ENCODE results near the gene ST6GALNAC1.
"Not testable (repeated sequence)": the region's sequence is repeated elsewhere in the genome, so short reads cannot be mapped to it uniquely, and the experiment has no call there.

Gene ST6GALNAC1

DNA sequence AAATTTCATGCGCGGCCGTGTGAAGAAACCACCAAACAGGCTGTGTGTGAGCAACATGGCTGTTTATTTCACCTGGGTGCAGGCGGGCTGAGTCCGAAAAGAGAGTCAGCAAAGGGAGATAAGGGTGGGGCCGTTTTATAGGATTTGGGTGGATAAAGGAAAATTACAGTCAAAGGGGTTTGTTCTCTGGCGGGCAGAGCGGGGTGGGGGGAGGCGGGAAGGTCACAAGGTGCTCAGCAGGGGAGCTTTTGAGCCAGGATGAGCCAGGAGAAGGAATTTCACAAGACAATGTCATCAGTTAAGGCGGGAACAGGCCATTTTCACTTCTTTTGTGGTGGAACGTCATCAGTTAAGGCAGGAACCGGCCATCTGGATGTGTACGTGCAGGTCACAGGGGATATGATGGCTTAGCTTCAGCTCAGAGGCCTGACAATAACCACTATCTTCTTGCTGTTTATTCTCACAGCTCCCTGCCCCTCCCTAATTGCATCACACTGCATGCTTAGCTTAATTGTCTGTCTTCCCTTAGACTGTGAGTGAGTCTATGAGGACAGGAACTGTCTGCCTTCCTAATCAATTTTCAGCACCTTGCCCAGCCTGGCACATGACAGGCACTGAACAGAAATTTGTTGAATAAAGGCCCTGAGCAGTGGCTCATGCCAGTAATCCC lies 32.3 kb downstream of the ST6GALNAC1 start:
- not testable (repeated sequence) for DNase-seq

DNA sequence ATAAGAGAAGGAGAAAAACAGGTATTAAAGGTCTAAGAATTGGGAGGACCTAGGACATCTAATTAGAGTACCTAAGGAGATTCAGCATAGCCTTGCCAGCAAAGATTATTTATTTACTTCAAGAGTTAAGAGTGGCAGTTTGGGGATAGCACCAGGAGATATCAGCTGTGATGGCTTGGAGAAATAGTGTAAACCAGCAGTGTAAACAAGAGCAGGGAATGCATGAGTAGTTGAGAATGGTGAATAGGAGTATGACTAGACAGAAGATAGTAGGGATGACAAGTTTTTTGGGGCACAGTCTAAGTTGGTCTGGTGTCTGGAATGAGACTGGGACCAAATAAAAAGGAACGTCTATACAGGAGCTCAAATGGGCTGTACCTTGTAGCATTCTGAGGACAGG lies 36.9 kb downstream of the ST6GALNAC1 start:
- DNase-seq: not testable (repeated sequence)

DNA sequence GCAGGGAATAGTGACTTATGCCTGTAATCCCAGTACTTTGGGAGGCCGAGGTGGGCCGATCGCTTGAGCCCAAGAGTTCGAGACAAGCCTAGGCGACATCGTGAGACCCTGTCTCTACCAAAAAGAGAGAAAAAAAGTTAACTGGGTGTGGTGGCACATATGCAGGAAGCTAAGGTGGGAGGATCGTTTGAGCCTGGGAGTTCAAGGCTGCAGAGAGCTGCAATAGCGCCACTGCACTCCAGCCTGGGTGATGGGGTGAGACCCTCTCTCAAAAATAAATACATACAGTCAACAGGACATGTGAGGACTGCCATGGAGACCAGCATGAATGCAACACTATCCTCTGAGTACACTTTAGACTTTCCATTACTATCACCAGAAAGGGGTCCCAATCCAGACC lies 42.5 kb downstream of the ST6GALNAC1 start:
- DNase-seq: no peak

DNA sequence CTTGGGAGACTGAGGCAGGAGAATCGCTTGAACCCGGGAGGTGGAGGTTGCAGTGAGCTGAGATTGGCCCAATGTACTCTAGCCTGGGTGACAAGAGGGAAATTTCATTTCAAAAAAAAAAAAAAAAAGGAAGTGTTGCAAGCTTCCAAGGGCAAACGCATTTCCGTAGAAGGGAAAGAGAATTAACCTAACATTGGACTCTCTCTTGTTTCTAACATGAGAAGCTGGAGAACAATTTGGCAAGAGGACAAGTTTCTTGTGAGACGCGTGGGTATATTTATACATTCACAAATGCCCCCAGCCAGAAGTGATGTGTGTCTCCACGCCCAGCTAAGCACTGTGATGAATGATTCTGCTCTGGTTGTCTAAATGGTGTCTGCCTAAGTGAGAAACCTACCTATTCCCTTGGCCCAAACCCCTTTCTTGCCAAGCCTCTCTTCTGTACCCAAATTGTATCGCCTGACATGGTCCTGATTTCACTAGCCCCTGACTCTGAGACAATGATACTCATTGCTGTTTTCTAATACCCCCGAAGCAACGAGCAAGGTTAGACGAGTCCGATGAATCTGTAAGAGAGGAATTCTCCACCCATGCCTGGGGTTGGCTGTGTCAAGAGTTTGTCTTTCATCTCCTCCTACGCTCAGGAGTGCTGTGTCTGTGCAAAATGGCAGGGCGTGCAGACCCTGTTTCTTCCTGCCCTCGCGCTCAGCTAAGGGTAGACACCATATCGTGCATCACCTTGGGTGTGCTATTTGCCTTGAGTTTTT lies 43.7 kb downstream of the ST6GALNAC1 start:
- no peak for DNase-seq

DNA sequence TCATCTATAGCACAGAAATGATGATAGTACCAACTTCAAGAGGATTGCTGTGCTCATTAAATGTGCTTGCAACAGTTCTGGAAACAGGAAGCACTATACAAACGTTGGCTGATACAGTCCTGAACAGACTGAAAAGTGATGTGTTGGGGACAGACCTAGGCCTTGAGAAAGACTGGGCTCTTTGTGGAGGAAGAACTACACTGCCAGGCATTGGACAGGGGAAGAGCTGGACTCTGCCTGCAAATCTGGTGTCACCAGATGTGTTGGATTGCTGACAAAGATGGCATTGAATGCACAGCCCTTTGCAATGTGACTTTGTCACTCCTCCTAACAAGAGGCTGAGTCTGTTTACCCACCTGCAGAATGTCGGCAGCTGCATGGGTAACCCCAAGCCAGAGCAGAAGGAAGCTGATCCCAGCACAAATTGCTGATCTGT lies 45.5 kb downstream of the ST6GALNAC1 start:
- no peak for DNase-seq

DNA sequence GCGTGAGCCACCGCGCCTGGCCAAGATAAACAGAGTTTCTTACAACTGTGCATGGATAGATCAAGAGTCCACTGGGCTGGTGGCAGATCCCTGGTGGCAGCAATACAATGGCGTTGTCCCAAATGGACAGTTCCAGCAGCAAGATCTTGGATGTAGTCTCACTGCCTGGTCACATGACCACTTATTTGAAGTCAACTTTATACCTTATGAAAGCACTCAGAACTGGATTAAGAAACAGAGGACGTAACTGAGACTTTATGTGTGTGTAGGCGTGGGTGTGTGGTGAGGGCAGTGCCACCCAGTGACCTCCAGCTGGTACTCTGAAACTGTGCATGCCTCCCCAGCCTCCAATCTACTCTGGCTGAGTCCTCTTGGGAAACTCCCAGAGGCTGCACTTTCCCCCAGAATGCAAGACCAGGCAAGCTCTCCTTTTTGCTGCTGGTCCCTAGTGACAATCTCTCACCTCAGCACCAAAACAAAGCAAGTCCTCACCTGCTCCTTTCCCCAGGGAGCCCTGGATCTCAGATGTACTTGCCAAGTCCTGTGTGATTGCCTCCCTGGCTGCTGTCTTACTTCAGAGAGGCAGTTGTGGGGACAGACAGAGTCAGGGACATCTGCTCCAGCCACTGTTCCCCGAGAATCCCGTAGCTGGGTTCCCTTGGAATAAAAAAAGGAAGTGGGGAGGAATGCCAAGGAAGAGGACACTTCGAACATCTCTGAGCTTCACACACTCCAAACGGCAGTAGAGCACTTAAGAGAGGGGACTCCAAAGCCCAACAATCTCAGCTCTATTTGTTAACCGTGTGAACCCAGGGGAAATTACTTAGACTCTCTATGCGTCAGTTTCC lies 46.2 kb downstream of the ST6GALNAC1 start:
- no peak for DNase-seq

DNA sequence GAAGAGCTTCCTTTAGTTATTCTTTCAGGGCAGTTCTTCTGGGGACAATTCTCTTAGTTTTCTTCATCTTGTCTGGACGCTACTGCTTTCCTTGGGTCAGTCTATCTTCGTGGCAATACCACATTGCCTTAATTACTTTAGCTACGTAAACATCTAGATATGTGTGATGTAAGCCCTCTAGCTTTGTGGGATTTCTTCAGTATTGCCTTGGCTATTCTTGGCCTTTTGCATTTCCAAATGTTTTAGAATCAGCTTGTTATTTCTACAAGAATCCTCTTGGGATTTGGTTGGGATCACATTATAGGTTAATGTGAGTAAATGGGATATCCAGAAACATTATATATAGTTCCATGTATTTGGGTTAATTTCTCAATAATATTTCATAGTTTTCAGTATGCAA lies 48.9 kb downstream of the ST6GALNAC1 start:
- DNase-seq: no peak

DNA sequence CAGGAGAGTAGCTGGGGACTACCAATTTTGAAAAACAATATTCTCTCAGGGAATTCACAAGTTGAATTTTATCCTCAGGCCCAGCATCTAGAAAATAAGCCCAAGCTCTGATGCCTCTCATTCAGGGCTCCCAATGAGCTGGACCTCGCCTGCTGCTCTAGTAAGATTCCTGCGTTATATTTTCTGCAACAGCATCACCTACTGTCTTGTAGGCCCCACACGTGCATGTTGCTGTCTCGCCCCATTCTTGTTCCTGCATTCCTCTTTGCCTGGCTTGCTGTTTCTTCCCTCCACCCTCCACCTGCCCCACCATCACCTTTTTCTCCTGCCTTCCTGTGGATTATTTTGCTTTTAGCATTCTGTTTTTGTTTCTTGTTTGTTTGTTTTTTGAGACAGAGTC lies 49.6 kb downstream of the ST6GALNAC1 start:
- no peak for DNase-seq

DNA sequence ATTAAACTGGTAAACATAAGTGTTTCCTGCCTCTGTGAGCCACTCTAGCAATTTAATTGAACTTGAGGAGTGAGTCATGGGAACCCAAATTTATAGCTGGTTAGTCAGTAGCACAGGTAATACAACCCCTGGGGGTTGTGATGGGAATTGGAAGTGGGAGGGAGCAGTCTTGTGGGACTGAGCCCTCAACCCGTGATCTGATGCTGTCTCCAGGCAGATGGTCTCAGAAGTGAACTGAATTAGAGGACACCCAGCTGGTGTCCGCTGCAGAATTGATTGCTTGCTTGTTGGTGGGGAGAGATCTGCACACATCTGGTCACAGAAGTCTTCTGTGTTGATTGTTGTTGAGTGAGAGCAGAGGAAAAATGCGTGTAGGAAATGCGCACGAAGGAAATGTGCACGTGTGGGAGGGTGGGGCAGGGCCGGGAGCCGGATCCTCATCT lies 50.2 kb downstream of the ST6GALNAC1 start:
- DNase-seq: peak; percentile 11

DNA sequence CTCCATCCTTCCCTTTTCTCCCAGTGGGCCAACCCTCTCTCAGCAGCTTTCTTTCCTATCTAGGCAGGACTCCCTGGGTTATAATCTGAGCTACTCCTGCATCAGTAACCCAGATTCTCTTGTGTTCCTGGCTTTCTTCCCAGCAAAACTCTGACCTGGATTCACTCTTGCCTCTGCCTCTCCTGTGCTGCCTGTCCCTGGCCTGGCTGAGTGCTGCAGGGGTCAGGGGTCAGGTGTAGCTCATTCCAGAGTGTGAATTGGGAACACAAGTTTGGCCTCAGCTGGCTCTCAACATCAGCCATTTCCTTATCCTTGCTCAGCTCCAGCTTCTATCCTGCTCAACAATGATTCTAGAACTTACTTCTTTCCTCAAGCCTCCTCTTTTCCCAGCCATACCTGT lies 55.4 kb downstream of the ST6GALNAC1 start:
- DNase-seq: no peak

DNA sequence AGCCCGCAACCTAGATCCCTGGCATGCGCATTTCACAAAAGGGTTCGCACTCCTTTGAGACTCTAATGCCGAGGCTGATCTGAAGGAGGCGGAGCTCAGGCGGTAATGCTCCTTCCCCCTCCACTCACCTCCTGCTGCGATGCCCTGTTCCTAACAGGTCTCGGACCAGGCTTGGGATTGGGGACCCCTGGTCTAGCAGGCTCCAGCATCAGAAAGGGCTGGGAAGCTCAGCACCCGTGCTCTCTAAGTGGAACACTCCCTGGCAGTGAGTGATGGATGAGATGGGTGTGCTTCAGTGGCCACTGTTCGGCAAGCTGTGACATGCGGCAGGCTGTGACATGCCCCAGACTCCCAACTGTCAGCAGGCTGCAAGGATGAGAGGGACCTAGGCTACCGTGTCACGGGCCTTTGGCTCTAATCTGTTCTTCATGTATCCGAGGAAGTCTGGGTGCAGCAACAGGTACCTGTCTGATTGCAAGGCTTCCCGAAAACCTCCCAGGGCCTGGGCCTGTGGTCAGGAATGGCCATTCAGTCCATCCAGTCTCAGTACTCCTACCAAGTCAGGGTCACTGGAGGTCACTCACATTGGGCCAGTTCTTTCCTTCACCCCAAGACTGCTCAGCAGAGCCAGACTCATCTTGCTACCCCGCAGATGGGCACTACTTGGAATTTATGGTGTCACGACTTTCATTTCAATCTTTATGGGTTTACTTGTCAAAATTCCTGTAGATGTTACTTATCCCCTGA lies 56.6 kb downstream of the ST6GALNAC1 start:
- no peak for DNase-seq

DNA sequence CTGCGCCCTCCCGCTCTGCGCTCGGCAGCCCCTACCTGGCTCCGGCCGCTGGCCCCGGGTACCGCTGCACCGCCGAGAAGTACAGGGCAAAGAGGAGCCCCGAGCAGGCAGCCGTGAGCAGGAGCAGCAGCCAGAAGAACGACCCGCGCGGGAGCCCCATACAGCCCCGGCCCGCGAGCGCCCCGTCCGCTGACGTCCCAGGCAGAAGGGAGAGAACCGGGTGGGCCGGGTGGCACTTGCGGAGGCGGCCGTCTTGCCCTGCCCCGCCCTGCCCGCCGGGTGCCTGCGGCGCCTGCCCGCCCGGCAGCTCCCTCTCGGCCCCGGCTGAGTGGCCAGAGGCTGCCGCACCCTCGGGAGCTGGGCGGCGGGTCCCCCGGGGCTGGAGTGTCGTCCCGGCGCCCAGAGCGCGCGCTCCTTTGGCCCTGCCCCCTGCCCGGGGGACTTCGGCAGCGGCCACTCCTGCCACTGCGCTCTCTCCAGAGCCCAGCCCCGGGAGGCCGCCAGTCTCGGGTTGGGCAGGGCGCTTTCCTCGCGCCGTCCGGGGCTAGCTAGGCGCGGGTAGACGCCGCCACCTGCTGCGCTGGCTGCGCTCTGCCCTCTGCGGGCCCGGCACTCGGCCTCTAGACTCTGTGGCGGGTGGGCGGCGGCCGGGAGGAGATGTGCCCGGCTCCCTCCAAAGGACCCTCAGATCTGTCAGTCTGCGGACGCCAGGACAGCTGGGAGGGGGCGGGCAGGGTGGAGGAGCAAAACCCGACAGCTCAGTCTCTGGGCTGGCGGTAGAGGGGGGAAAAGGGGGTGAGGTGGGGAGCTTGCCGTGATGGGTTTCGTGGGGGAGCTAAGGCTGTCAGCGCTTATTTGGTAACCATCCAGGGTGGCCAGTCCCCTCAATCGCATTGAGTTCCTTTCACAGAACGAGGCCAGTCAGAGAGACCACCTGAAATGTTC lies 57.6 kb downstream of the ST6GALNAC1 start, which contains the start of gene ST6GALNAC2:
TSS of gene ST6GALNAC2 (minus strand) at position 212 of the 945 bp plus-strand sequence. CDS start at position 160, 52 bp downstream.
- DNase-seq: no peak

DNA sequence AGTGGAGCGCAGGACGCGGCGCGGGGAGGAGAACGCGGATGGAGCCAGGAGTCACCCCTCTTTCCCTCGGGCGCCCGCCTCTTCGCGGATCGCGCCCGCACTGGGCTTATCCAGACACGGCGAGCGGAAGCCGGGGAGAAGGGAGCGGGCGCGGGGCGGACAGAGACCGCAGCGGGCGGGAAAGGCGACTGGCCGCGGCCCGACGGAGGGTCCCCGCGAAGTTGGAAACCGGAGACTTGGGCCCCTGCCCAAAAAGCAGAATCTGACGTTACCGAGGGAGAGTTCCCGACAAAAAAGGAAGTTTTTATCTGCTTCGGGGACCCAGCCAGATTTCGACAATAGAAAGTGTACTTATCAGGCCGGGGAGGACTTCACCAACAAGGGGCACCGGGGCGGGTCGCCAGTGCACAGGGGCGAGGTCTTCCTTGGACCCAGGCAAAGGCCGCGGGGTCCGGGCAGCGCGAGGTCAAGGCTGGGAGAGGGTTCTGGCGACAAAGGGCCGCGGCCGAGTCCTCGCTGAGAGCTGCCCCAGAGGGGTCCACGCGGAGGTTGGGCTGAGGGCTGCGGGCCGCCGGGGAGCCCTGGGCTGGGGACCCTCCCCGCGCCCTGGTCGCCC lies 58.4 kb downstream of the ST6GALNAC1 start:
- DNase-seq: no peak

DNA sequence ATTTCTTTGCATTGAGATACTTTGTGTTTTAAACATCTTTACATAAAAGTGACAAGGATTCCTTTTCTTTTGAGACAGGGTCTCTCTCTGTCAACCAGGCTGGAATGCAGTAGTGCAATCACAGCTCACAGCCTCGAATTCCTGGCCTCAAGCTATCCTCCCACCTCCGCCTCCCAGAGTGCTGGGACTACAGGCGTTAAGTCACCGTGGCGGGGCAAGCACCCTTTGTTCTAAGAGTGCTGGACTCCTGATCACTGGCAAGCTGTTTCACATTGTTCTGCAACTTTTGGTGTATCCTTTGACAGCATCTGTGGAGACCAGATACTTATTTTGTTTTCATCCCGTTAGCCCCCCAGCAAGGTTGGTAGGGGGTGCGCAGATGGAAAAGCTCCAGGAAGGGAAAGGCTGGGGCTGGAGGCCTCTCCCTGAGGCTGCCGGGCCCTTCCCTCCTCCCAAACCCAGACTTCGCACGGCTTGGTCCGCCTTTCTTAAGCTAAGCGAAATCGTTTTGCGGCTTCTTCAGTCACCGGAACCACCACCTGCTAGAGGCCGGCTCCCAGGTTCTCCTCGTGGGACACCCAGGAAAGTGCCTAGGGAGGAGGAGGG lies 59.0 kb downstream of the ST6GALNAC1 start:
- no peak for DNase-seq

DNA sequence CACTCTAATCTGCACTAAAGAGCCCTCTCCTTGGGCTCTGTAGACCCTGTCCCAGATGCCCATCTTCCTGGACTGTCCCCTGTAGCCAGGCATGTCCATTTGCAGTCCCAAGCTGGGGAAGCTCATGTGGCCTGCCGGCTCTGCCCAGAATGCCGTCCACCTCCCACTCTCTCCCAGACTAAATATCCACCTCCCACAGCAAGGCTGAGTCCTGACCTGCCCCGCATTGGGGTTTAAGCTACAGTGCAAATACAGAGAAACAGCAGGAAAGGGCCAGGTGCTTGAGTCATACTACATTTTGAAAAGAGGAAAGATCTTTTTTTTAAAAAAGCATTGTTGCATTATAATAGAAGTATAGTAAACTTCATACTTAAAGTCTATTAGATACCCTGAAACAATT lies 60.9 kb downstream of the ST6GALNAC1 start:
- no peak for DNase-seq

DNA sequence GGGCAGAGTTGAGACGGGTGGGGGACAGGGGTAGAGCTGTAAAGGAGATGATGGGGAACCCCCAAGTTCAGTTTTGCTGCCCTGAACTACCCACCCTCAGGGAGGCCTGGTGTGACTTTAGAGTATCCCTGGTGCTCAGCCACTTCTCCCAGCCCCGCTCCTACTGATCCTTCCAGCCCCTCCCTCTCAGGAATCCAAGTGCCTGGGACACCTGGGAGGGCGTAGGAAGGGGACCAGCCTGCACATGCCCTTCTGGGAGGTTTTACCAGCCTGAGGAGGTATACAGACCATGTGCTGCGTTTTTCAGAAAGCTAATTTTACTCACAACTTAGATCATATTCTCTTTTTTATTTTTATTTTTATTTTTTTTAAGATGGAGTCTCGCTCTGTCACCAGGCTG lies 62.0 kb downstream of the ST6GALNAC1 start:
- DNase-seq: no peak

DNA sequence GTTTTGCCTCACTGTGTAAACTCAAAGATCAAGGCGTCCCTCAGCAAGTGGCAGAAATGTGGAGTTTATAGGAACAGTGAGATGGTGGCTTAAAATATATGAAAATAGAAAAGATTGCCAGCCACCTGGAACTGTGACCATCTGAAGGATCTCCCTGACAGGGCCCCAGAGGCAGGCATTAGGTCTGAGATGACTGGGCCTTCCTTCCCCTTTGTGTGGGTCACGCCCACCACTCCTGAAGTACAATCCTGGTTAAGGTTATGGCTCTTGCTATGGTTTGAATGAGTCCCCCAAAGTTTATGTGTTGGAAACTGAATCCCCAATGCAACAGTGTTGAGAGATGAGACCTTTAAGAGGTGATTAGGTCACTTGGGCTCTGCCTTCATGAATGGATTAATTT lies 64.3 kb downstream of the ST6GALNAC1 start:
- DNase-seq: no peak

DNA sequence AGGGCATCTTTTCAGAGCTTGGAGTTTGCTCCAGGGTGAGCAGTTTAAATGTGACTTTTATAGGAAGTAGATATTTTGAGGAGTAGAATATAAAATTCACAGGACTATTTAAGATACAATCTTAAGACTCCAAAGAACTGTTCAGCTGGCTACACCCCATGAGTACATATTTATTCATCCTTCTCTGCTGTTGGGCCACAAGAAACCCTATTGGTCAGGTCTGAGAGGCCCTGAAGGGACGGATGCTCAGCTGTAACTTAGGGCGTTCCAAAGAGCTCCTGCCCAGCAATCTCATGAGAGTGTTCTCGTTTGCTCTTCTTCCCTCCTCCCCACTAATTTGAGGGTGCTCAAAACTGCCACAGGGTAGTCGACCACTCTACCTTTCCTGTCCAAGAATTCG lies 65.2 kb downstream of the ST6GALNAC1 start:
- no peak for DNase-seq

DNA sequence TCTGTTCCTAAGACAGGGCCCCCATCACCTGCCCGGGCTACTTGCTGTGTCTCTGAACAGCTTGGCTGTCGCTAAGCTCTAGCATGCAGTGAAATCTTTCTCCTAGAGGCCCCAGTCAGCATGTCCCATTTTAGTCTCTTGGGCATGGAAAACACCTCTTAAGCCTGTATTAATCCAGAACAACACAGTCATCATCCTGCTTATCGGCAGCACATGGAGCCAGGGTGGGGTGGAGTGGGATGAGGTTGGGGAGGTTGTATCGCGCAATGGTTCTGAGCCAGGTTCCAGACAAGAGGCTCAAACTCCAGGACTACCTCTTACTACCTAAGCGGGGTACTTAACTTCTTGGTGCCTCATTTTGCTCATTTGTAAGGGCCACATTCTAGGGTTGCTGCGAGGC lies 65.7 kb downstream of the ST6GALNAC1 start:
- DNase-seq: no peak

DNA sequence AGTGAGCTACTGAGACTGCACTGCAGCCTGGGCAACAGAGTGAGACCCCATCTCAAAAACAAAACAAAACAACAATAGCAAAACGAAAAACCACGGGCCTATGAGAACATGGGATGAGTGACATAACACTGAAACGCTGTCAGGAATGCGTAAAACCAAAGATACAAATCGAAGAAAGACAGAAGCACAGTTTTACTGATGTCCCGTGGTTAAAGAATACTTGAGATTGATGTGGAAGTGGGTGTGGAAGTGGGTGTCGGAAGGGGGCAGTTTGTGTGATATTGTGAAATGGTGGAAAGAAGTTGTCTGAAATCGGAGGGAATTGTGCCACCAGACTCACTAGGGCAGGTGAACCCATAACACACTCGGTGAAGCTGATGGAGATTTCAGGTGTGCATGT lies 67.4 kb downstream of the ST6GALNAC1 start:
- no peak for DNase-seq

DNA sequence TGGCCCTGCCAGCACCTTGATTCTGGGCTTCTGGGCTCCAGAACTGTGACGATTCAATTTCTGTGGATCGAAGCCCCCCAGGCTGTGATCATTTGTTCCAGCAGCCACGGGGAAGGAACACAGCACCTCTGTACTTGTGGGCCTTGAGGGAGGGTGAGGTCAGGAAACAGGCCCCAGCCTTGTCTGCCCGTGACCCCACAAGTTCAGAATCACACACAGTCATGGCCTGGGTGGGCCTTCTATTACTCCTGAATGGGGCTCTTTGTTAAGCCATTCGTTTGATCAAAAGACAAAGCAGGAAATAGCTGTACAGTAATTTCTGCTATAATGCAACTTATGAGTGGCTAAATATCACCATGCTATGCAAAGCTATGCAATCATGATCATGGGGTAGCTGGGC lies 68.0 kb downstream of the ST6GALNAC1 start:
- no peak for DNase-seq

Measured in fibroblast of upper back skin (primary cell).